GM03348 (cell line): ENCODE measurements around the gene TRRAP.

Source experiments
- DNase-seq: peaks from one replicate; pipeline ENCODE4 v3.0.0; 2012; ENCODE audit warnings: low spot score

The TRRAP gene

GRCh38 chr7:99061001-99061776, 182.9 kb downstream of the TRRAP start:
- no peak for DNase-seq
